GM10248 (cell line): ENCODE data around the gene ROMO1.

Source experiments
- CTCF ChIA-PET: fragments of 300-600 bp; sonication (Branson Sonifier 250); formaldehyde crosslinking; extraction: SDS; loops from one replicate; lab custom pipeline; 2021; ENCODE audit warnings: antibody characterized with exemption; lab: Yijun Ruan, JAX
- POLR2A ChIA-PET: fragments of 350-650 bp; sonication (Branson Sonifier 250); formaldehyde crosslinking; extraction: SDS; loops from one replicate; lab custom pipeline; 2020; ENCODE audit warnings: antibody characterized with exemption; lab: Yijun Ruan, JAX
- DNase-seq: peaks from one replicate; pipeline ENCODE4 v3.0.0; 2012; ENCODE audit errors: extremely low spot score
- TF ChIP-seq, protein P1 (sequence below): IDR thresholded peaks from 2 replicates; pipeline ENCODE4 v1.5.1; 2012; ENCODE audit warnings: mild to moderate bottlenecking, low read depth; ENCODE audit errors: extremely low read depth, missing control alignments, control extremely low read depth

ROMO1 gene

DNA sequence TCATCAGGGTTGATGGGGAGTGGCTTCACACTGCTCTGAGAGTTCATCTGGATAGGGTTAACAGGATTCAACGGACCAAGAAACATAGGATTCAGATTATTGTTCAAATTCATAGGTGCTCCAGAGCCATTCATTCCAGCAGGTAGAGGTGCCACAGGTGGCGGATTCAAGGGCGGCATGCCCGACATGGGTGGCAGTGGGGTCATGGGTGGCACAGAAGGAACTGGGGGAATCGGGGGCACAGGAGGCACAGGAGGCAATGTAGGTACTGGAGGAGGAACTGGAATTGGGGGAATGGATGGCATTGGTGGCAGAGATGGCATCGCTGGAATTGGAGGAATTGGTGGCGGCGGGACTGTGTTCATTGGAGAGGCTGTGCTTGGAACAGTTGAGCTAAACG lies 44.8 kb upstream of the ROMO1 start:
- ChIA-PET POLR2A (no interaction called here), CTCF (interaction anchor here (1.4 to 2.8 kb wide), 2 partner anchors 14 to 23 kb away, joined by 3 to 7 read pairs; no protein-coding TSS in a partner anchor)
- TF ChIP-seq, protein P1, sequence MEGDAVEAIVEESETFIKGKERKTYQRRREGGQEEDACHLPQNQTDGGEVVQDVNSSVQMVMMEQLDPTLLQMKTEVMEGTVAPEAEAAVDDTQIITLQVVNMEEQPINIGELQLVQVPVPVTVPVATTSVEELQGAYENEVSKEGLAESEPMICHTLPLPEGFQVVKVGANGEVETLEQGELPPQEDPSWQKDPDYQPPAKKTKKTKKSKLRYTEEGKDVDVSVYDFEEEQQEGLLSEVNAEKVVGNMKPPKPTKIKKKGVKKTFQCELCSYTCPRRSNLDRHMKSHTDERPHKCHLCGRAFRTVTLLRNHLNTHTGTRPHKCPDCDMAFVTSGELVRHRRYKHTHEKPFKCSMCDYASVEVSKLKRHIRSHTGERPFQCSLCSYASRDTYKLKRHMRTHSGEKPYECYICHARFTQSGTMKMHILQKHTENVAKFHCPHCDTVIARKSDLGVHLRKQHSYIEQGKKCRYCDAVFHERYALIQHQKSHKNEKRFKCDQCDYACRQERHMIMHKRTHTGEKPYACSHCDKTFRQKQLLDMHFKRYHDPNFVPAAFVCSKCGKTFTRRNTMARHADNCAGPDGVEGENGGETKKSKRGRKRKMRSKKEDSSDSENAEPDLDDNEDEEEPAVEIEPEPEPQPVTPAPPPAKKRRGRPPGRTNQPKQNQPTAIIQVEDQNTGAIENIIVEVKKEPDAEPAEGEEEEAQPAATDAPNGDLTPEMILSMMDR: no peak
- DNase-seq: no peak

DNA sequence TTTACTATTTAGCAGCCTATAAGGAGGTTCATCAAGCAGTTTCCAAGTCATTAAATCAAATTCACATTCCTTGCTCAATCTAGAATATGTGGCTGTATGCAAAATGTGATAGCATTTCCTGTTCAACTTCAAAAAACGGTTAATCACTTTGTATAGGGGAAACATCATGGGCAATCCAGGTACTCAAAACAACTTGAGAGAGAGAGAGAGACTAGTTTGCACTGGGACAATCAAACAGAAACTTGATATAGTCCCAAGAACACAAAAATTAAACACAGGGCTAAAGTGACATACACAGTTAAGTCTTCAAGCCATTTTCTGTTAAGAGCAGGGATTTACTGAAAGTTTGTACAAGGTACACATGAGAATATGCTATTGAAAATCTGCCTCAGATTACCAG lies 41.9 kb upstream of the ROMO1 start:
- POLR2A ChIA-PET: no interaction called here
- CTCF ChIA-PET: interaction anchor here (1.0 to 4.8 kb wide), 3 partner anchors 9 to 38 kb away, joined by 3 to 25 read pairs (median 3); no protein-coding TSS in a partner anchor
- no peak for DNase-seq
- TF ChIP-seq, protein P1: no peak

DNA sequence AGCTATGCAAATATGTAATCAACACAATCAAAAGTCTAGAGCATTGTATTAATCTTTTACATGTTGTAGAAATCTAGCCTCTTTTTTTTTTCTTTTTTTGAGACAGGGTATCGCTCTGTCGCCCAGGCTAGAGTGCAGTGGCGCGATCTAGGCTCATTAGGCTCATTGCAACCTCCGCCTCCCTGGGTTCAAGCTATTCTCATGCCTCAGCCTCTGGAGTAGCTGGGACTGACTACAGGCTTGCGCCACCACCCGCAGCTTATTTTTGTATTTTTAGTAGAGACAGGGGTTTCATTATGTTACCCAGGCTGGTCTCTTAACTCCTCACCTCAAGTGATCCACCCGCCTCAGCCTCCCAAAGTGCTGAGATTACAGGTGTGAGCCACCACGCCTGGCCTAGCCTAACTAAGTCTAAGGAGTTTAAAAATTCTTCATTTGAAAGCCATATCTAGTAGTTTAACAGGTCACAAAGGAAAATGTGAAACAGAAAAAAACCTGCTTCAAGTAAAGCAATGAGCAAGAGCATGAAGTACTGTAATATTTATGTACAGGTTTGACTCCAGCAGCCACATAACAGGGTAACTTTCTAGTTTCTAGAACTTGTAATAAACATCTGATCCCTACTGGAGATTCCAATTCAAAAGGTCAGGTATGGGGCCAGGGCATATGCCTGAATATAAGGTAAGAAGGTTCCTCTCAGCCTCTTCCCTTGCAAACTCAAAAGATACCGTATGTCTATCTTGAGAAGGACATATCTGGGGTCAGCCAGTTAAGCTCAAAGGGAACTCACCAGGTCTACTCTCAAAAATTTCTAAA lies 38.9 kb upstream of the ROMO1 start:
- ChIA-PET CTCF (interaction anchor here (1.4 to 4.8 kb wide), 2 partner anchors 41 to 294 kb away, joined by 4 to 25 read pairs; partner anchors contain the start of gene SCAND1), POLR2A (interaction anchor here (0.6 kb wide), 2 partner anchors 16 to 235 kb away, joined by 3 to 7 read pairs; no protein-coding TSS in a partner anchor)
- DNase-seq: no peak
- TF ChIP-seq, protein P1: no peak

DNA sequence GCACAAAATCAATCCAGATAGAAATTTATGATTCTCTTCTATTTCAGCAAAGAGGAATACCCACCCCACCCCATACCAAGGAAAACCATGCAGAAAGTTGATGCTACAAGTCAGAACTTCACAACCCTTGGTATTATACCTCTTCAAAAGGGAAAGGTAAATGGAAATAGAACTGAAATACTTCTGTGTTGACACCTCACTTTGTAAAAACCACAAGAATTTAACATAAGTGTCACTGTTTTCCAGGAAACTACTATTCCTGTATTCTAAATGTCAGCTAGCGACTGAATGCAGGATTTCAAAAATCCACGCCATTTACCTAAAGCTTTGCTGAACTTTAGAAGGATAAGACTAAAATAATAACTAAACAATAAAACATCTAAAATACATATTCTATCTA lies 38.2 kb upstream of the ROMO1 start:
- ChIA-PET POLR2A (interaction anchor here (0.6 kb wide), 2 partner anchors 15 to 235 kb away, joined by 3 to 7 read pairs; no protein-coding TSS in a partner anchor), CTCF (interaction anchor here (1.3 to 4.8 kb wide), 2 partner anchors 32 to 42 kb away, joined by 3 to 25 read pairs; no protein-coding TSS in a partner anchor)
- no peak for DNase-seq
- TF ChIP-seq, protein P1: no peak

DNA sequence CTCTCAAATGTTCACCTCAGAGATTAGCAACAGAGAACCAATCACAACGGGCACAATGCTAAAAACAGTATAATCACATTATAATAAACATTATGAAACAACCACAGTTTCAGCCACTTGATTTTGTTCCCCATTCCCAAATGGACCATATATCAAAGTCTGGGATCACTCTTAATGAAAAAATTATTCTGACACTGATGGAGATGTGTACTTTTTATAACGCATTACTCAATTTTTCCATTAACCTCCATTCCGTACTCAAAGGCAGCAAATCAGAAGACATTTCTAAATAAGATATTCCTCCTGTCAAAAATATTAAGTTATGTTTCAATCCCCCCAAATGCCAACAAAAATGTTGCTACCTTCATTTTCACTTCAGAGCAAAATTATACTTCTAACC lies 37.3 kb upstream of the ROMO1 start:
- no peak for DNase-seq
- TF ChIP-seq, protein P1: no peak
- ChIA-PET POLR2A (no interaction called here), CTCF (interaction anchor here (1.3 kb wide), 1 partner anchor 33 kb away, joined by 3 read pairs; no protein-coding TSS in a partner anchor)

DNA sequence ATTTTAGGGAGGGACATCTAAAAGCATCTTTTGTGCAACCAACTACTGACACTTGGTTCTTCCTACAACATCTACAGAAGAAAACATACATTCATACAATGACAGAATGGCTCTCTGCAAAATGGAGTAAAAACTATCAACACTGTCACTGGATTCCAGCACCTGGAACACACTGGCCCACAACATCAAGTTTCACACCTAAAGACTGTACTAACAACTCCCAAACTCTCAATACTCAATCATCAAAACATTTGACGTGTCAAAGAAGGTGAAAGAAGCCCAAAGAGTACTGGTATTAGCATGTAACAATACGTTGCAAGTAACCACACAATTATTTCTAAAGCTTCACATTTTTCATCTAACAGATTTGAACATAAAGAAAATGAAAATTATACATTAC lies 36.7 kb upstream of the ROMO1 start:
- ChIA-PET CTCF (no interaction called here), POLR2A (no interaction called here)
- TF ChIP-seq, protein P1: no peak
- DNase-seq: no peak
